Dermis microvascular lymphatic vessel endothelial cell (primary cell): ENCODE measurements around the gene FLACC1. TPM values are rescaled to one million over a fixed set of nuclear protein-coding genes. Genes with fewer than 3 reads are reported as not detected.
"Not testable (repeated sequence)": the region's sequence is repeated elsewhere in the genome, so short reads cannot be mapped to it uniquely, and the experiment has no call there.

ENCODE experiments used
- DNase-seq, 2 donors: peaks; one replicate each; pipeline versions ENCODE4 v3.0.0 to v3.0.0-alpha.2; 2010; ENCODE audit warnings: low read depth in 2 of 2
- total RNA-seq: library from RNA; depleted of rRNA; stranded (reverse); fragments of >200 nt; gene quantifications from 2 replicates; pipeline ENCODE4 v1.2.1, GENCODE V29; 2014

Gene FLACC1
- total RNA-seq, 1 donor from 2014 or later, result 0.39 TPM

GRCh38 chr2:201255408-201256033 lies 101.6 kb downstream of the FLACC1 start:
- no peak for DNase-seq

- no peak for DNase-seq
Measured at GRCh38 chr2:201254081-201254730, 102.9 kb downstream of the FLACC1 start.

- DNase-seq, result no peak
Measured at GRCh38 chr2:201250741-201251140, 106.4 kb downstream of the FLACC1 start.

- no peak for DNase-seq
Measured at GRCh38 chr2:201249889-201250288, 107.3 kb downstream of the FLACC1 start.

GRCh38 chr2:201248288-201248844 lies 108.8 kb downstream of the FLACC1 start:
- DNase-seq, result no peak

- DNase-seq, result no peak
Measured at GRCh38 chr2:201246280-201246679, 110.9 kb downstream of the FLACC1 start.

GRCh38 chr2:201244829-201245228 lies 112.3 kb downstream of the FLACC1 start:
- no peak for DNase-seq

- DNase-seq, result no peak
Measured at GRCh38 chr2:201242571-201243277, 114.4 kb downstream of the FLACC1 start.

- DNase-seq, result not testable (repeated sequence)
Measured at GRCh38 chr2:201239167-201239935, 117.8 kb downstream of the FLACC1 start.

Other genes with a start within 250 kb of the FLACC1 start
- 86.8 and 95.6 TPM in 2 replicates for gene CFLAR, start 241.2 kb downstream of the FLACC1 start, total RNA-seq
- 40.7 and 46.2 TPM in 2 replicates for gene CASP10, start 174.2 kb downstream of the FLACC1 start, total RNA-seq
- gene CASP8, start 96.8 kb downstream of the FLACC1 start, total RNA-seq, result 10.0 and 10.2 TPM in 2 replicates
- gene TRAK2, start 94.1 kb upstream of the FLACC1 start, total RNA-seq, result 27.1 and 30.2 TPM in 2 replicates
- gene STRADB, start 94.4 kb upstream of the FLACC1 start, total RNA-seq, result 15.2 and 20.5 TPM in 2 replicates